AG04450 (cell line): ENCODE measurements around the gene BLCAP. TPM values are rescaled to one million over a fixed set of nuclear protein-coding genes. Genes with fewer than 3 reads are reported as not detected.

Source experiments
- CTCF ChIA-PET: fragments of 300-600, 350-600 bp; formaldehyde crosslinking; extraction: SDS; loops from one replicate; lab custom pipeline; 2022; ENCODE audit warnings: antibody characterized with exemption, inconsistent platforms; lab: Charles Lee
- POLR2A ChIA-PET: fragments of 350-600 bp; formaldehyde crosslinking; extraction: SDS; loops from one replicate; lab custom pipeline; 2021; ENCODE audit warnings: antibody characterized with exemption, inconsistent platforms; lab: Yijun Ruan, JAX
- DNase-seq: peaks from one replicate; pipeline ENCODE4 v3.0.0-alpha.2; 2011; ENCODE audit warnings: low read depth, low spot score
- H3K27ac ChIP-seq: one replicate; pipeline ENCODE4 v1.5.1; 2012; ENCODE audit warnings: low read depth, low read length, control low read depth
- H3K27me3 ChIP-seq: one replicate; pipeline ENCODE4 v1.6.0; 2012; ENCODE audit warnings: low read length; ENCODE audit not compliant: control insufficient read depth, insufficient read depth
- H3K4me3 ChIP-seq: 2 replicates; pipeline ENCODE4 v1.5.1; 2011; ENCODE audit warnings: mild to moderate bottlenecking, low read depth, low read length, control low read depth
- H3K9me3 ChIP-seq: 2 replicates; pipeline ENCODE4 v1.5.1; 2012; ENCODE audit warnings: low read length; ENCODE audit not compliant: control insufficient read depth, insufficient read depth
- polyA plus RNA-seq: library from polyadenylated mRNA; depleted of rRNA; stranded (reverse); fragments of >200 nt; gene quantifications from 2 replicates; pipeline ENCODE4 v1.2.3, GENCODE V29; 2011
- TF ChIP-seq, protein P1 (sequence below): IDR thresholded peaks from 2 replicates; pipeline ENCODE4 v1.5.1; 2011; ENCODE audit warnings: low read depth, low read length, control low read depth, inconsistent platforms

BLCAP gene
- polyA plus RNA-seq, 1 experiment: 94.1 TPM

- Histone ChIP-seq H3K4me3 (no peak overlapping the region), H3K9me3 (no peaks in the 10 kb centered on the region), H3K27me3 (peaks cover 10% of the 10 kb centered on the region), H3K27ac (no peak overlapping the region)
- TF ChIP-seq, protein P1, sequence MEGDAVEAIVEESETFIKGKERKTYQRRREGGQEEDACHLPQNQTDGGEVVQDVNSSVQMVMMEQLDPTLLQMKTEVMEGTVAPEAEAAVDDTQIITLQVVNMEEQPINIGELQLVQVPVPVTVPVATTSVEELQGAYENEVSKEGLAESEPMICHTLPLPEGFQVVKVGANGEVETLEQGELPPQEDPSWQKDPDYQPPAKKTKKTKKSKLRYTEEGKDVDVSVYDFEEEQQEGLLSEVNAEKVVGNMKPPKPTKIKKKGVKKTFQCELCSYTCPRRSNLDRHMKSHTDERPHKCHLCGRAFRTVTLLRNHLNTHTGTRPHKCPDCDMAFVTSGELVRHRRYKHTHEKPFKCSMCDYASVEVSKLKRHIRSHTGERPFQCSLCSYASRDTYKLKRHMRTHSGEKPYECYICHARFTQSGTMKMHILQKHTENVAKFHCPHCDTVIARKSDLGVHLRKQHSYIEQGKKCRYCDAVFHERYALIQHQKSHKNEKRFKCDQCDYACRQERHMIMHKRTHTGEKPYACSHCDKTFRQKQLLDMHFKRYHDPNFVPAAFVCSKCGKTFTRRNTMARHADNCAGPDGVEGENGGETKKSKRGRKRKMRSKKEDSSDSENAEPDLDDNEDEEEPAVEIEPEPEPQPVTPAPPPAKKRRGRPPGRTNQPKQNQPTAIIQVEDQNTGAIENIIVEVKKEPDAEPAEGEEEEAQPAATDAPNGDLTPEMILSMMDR: no peak
- CTCF ChIA-PET: interaction anchor here (2.6 kb wide), 1 partner anchor 16 kb away, joined by 7 read pairs; no protein-coding TSS in a partner anchor
- POLR2A ChIA-PET: interaction anchor here (0.5 to 0.6 kb wide), 2 partner anchors 21 to 164 kb away, joined by 3 to 6 read pairs; no protein-coding TSS in a partner anchor
- no peak for DNase-seq
Measured at GRCh38 chr20:37547912-37548311, 20.2 kb upstream of the BLCAP start.

DNA sequence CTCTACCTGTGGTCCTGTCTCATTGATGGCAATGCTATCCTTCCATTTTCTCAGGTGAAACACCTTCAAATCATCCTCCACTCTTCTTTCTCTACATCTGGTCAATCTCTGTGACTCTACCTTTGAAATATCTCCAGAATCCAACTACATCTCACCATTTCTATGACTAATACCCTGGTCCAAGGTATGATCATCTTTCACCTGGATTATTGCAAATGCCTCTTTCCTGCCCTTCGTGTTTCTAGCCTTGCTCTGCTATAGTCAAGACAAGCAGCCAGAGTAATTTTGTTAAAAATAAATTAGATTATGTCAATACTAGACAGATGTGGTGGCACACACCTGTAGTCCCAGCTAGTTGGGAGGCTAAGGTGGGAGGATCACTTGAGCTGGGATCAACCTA lies 17.8 kb upstream of the BLCAP start:
- ChIA-PET CTCF (interaction anchor here (3.3 kb wide), 1 partner anchor 276 kb away, joined by 16 read pairs; no protein-coding TSS in a partner anchor), POLR2A (no interaction called here)
- Histone ChIP-seq H3K9me3 (no peaks in the 10 kb centered on the region), H3K27ac (no peak overlapping the region), H3K27me3 (peaks cover 7% of the 10 kb centered on the region), H3K4me3 (no peak overlapping the region)
- no peak for DNase-seq
- TF ChIP-seq, protein P1: no peak

DNA sequence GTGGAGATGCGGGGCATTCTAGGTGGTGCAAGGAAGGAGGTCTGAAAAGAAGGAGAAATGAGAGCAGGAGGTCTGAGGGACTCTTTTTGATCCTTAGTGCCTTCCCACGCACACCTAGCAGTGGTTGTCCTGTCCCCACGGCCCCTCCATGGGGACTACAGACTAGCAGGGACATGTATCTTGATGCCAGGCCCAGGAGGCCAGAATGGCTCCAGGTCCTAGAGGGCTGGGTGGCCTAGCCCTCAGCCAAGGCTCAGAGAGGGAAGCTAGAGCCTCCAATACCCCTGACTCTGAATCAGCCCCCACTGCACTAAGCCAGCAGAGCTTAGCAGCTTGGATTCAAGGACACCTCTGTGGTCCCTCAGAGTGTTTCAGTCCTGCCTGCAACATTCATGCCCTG lies 16.7 kb upstream of the BLCAP start:
- Histone ChIP-seq H3K4me3 (no peak overlapping the region), H3K27me3 (peaks cover 9% of the 10 kb centered on the region), H3K9me3 (no peaks in the 10 kb centered on the region), H3K27ac (no peak overlapping the region)
- no peak for DNase-seq
- CTCF ChIA-PET: interaction anchor here (0.7 to 3.3 kb wide), 3 partner anchors 275 to 677 kb away, joined by 3 to 16 read pairs (median 5); no protein-coding TSS in a partner anchor
- POLR2A ChIA-PET: no interaction called here
- TF ChIP-seq, protein P1: no peak

- no peak overlapping the region for H3K27ac ChIP-seq
- ChIA-PET POLR2A (no interaction called here), CTCF (interaction anchor here (0.7 to 3.3 kb wide), 3 partner anchors 274 to 678 kb away, joined by 3 to 16 read pairs (median 5); no protein-coding TSS in a partner anchor)
- peaks cover 9% of the 10 kb centered on the region for H3K27me3 ChIP-seq
- TF ChIP-seq, protein P1: peak; percentile 61
- H3K4me3 ChIP-seq: no peak overlapping the region
- no peaks in the 10 kb centered on the region for H3K9me3 ChIP-seq
- no peak for DNase-seq
Measured at GRCh38 chr20:37543828-37544227, 16.2 kb upstream of the BLCAP start.

GRCh38 chr20:37542281-37542680 lies 14.6 kb upstream of the BLCAP start:
- Histone ChIP-seq H3K4me3 (no peak overlapping the region), H3K27me3 (peaks cover 11% of the 10 kb centered on the region), H3K9me3 (no peaks in the 10 kb centered on the region), H3K27ac (no peak overlapping the region)
- DNase-seq: no peak
- POLR2A ChIA-PET: no interaction called here
- TF ChIP-seq, protein P1: no peak
- CTCF ChIA-PET: interaction anchor here (1.1 to 3.3 kb wide), 2 partner anchors 273 to 347 kb away, joined by 4 to 16 read pairs; no protein-coding TSS in a partner anchor
